ENCODE measurements around the gene COX17. TPM values are rescaled to one million over a fixed set of nuclear protein-coding genes. Genes with fewer than 3 reads are reported as not detected.

Gene COX17
- total and polyA plus RNA-seq, 9 of the 15 experiments (the other 6 are each of a cell fraction or from before 2014, with no cell fraction given), result 29.1 to 167 (median 60.6) TPM

DNA sequence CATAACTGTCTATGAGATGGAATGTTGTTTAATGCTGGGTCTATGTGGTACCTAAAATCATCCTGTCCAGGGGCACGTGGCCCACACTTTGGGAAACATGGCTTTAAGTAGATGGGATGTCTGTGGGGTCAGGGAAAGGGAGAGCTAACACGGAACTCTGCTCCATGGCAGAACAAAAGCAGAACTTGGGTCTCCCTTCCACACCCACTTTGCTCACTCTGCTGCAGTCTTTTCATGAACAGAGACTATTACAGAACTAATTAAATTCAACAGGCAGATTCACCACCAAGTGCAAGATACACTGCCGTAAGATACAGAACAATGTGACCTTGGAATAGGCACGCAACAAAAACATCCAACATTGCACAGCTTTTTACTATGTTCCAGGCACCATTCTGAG, 45.0 kb downstream of the COX17 start:
- Histone ChIP-seq H3K36me3 (ENCODE audit: control insufficient read depth, insufficient read depth, low read length) (no peaks in the 10 kb centered on the region), H3K4me2 (ENCODE audit: insufficient read depth, low read length) (no peak overlapping the region), H3K27ac (ENCODE audit: extremely low read depth, low read depth, low read length) (no peak overlapping the region), H3K4me1 (replicated peaks in 1 of 2; ENCODE audit: control insufficient read depth in 2 of 2, insufficient read depth in 2 of 2, low read length in 2 of 2) (peaks cover 0 to 18% of the 10 kb centered on the region in 2 experiments; a peak in 4 of 5 replicates), H3K9me3 (replicated peaks; ENCODE audit: control insufficient read depth, insufficient read depth, low read depth, low read length) (no peaks in the 10 kb centered on the region), H4K20me1 (replicated peaks; ENCODE audit: control insufficient read depth, insufficient read depth, low read length) (no peaks in the 10 kb centered on the region), H3K27me3 (ENCODE audit: control insufficient read depth in 2 of 2, insufficient read depth in 2 of 2, low read length in 2 of 2) (no peaks in the 10 kb centered on the region), H3K9ac (ENCODE audit: insufficient read depth in 1 of 2, low read depth in 2 of 2, low read length in 2 of 2) (no peak overlapping the region), H3K4me3 (no peak overlapping the region), H3K9me1 (ENCODE audit: control insufficient read depth, insufficient read depth, low read length) (no peaks in the 10 kb centered on the region), H2AFZ (ENCODE audit: low read depth, low read length) (no peak overlapping the region), H3K79me2 (ENCODE audit: control insufficient read depth, insufficient read depth, low read length) (no peaks in the 10 kb centered on the region)
- TF ChIP-seq RAD21 (CRISPR knock-in tag; conservative IDR thresholded peaks at IDR 0.05 in 1 of 2, IDR thresholded peaks at IDR 0.05 in 1 of 2) (no peak), TBP (optimal IDR thresholded peaks at IDR 0.05; ENCODE audit: low read depth, low read length) (no peak), ZEB2 (IDR thresholded peaks at IDR 0.05) (no peak), MCM2 (IDR thresholded peaks at IDR 0.05; ENCODE audit: low read depth) (no peak), ZFX (CRISPR knock-in tag; IDR thresholded peaks at IDR 0.05) (no peak), SRSF7 (optimal IDR thresholded peaks at IDR 0.05; ENCODE audit: low read depth, low read length) (no peak), ZNF232 (CRISPR knock-in tag; IDR thresholded peaks at IDR 0.05) (no peak), MAX (CRISPR knock-in tag; IDR thresholded peaks at IDR 0.05) (no peak)
- TF ChIP-seq, protein P1, sequence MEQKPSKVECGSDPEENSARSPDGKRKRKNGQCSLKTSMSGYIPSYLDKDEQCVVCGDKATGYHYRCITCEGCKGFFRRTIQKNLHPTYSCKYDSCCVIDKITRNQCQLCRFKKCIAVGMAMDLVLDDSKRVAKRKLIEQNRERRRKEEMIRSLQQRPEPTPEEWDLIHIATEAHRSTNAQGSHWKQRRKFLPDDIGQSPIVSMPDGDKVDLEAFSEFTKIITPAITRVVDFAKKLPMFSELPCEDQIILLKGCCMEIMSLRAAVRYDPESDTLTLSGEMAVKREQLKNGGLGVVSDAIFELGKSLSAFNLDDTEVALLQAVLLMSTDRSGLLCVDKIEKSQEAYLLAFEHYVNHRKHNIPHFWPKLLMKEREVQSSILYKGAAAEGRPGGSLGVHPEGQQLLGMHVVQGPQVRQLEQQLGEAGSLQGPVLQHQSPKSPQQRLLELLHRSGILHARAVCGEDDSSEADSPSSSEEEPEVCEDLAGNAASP (IDR thresholded peaks at IDR 0.05), result no peak
- TF ChIP-seq, protein P2, sequence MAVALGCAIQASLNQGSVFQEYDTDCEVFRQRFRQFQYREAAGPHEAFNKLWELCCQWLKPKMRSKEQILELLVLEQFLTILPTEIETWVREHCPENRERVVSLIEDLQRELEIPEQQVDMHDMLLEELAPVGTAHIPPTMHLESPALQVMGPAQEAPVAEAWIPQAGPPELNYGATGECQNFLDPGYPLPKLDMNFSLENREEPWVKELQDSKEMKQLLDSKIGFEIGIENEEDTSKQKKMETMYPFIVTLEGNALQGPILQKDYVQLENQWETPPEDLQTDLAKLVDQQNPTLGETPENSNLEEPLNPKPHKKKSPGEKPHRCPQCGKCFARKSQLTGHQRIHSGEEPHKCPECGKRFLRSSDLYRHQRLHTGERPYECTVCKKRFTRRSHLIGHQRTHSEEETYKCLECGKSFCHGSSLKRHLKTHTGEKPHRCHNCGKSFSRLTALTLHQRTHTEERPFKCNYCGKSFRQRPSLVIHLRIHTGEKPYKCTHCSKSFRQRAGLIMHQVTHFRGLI (CRISPR knock-in tag; IDR thresholded peaks at IDR 0.05), result no peak
- FAIRE-seq (no peak), ATAC-seq (no peak), DNase-seq (ENCODE audit: extremely low read depth in 1 of 4, low spot score in 3 of 4) (no peak)
- intact Hi-C loops (cut with micrococcal nuclease) (no loop called here), in situ Hi-C loops (cut with MboI) (no loop called here)
- ChIA-PET CTCF (ENCODE audit: low intra/inter-chr PET ratio) (no interaction called here), POLR2A (no interaction called here)
- WGBS (ENCODE audit: insufficient coverage, low coverage, missing lambda C conversion rate), result 60% methylated on average over 3 of the region's 4 CpGs
- no TSS peak for BruUV-seq (replicated peaks)
